Nephron progenitor cell (in vitro differentiated cells): ENCODE data around the gene CPSF2.
"Not testable (repeated sequence)": the region's sequence is repeated elsewhere in the genome, so short reads cannot be mapped to it uniquely, and the experiment has no call there.

Source experiments
- DNase-seq: peaks from one replicate; pipeline ENCODE4 v3.0.0; 2021
- H3K27ac Mint-ChIP-seq: 2 replicates; pipeline ENCODE4 v1.8.0; 2021; ENCODE audit warnings: mild to moderate bottlenecking, moderate library complexity, mixed read lengths
- H3K27me3 Mint-ChIP-seq: 2 replicates; pipeline ENCODE4 v1.8.0; 2021; ENCODE audit warnings: mild to moderate bottlenecking, low read depth, mixed read lengths; ENCODE audit not compliant: poor library complexity
- H3K36me3 Mint-ChIP-seq: 2 replicates; pipeline ENCODE4 v1.8.0; 2021; ENCODE audit warnings: low read depth, mixed read lengths
- H3K4me1 Mint-ChIP-seq: 2 replicates; pipeline ENCODE4 v1.8.0; 2021; ENCODE audit warnings: mixed read lengths
- H3K4me3 Mint-ChIP-seq: 2 replicates; pipeline ENCODE4 v1.8.0; 2021; ENCODE audit warnings: mild to moderate bottlenecking, moderate library complexity, mixed read lengths
- H3K9me3 Mint-ChIP-seq: 2 replicates; pipeline ENCODE4 v1.8.0; 2021; ENCODE audit warnings: mild to moderate bottlenecking, moderate library complexity, mixed read lengths
- CTCF ChIP-seq: fragments of 200-600 bp; sonication (generic); IDR thresholded peaks from 2 replicates; pipeline ENCODE4 v1.5.0; 2021; ENCODE audit warnings: antibody characterized with exemption

The CPSF2 gene

DNA sequence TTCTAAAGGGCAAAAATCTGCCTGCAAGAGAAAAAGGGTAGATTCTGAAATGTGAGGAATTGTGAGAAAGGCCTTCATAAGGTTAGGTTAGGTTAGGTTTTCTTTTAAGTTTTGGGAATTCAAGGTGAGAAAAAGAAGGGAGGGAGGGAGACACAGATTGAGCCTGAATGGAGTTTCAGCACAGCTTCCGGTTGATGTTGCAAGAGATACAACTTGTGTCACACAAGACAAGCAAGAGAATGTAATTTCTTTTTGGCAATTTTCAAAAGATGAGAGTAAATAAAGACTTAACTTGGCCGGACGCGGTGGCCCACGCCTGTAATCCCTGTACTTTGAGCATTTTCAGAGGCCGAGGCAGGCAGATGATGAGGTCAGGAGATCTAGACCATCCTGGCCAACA is 63.8 kb downstream of the CPSF2 start:
- Mint-ChIP-seq H3K27ac (no peak overlapping the region), H3K4me3 (no peak overlapping the region), H3K27me3 (no peaks in the 10 kb centered on the region), H3K4me1 (no peaks in the 10 kb centered on the region), H3K9me3 (peaks cover 17% of the 10 kb centered on the region), H3K36me3 (peaks cover 5% of the 10 kb centered on the region)
- no peak for DNase-seq
- TF ChIP-seq CTCF: no peak

GRCh38 chr14:92187616-92188015 is 65.8 kb downstream of the CPSF2 start:
- peaks cover 17% of the 10 kb centered on the region for H3K9me3 Mint-ChIP-seq
- not testable (repeated sequence) for H3K36me3 Mint-ChIP-seq, H3K4me3 Mint-ChIP-seq, DNase-seq, H3K27me3 Mint-ChIP-seq, H3K27ac Mint-ChIP-seq, H3K4me1 Mint-ChIP-seq

GRCh38 chr14:92190768-92191167 is 69.0 kb downstream of the CPSF2 start:
- TF ChIP-seq CTCF: no peak
- Mint-ChIP-seq H3K4me1 (no peaks in the 10 kb centered on the region), H3K27ac (no peak overlapping the region), H3K4me3 (no peak overlapping the region), H3K27me3 (no peaks in the 10 kb centered on the region), H3K9me3 (peaks cover 17% of the 10 kb centered on the region), H3K36me3 (peaks cover 5% of the 10 kb centered on the region)
- no peak for DNase-seq

DNA sequence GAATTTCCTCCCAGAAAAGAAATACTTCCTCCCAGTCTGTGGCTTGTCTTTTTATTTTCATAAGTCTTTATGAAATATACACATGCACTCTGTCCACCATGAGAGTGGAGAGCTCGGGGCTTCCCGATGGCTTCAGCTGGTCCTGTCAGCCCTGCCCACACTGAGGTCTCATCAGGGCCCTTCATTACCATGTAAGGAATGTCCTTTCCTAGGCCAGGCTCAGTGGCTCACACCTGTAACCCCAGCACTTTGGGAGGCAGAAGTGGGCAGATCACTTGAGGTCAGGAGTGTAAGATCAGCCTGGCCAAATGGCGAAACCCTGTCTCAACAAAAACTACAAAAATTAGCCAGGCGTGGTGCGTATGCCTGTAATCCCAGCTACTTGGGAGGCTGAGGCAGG is 77.0 kb downstream of the CPSF2 start:
- DNase-seq: no peak
- H3K27ac Mint-ChIP-seq: no peak overlapping the region
- peaks cover 29% of the 10 kb centered on the region for H3K27me3 Mint-ChIP-seq
- H3K4me1 Mint-ChIP-seq: peaks cover 6% of the 10 kb centered on the region
- no peak overlapping the region for H3K4me3 Mint-ChIP-seq
- no peaks in the 10 kb centered on the region for H3K9me3 Mint-ChIP-seq
- TF ChIP-seq CTCF: no peak
- H3K36me3 Mint-ChIP-seq: no peaks in the 10 kb centered on the region

GRCh38 chr14:92199763-92200162 is 78.0 kb downstream of the CPSF2 start:
- Mint-ChIP-seq H3K27ac (no peak overlapping the region), H3K36me3 (no peaks in the 10 kb centered on the region), H3K4me3 (no peak overlapping the region), H3K4me1 (peaks cover 6% of the 10 kb centered on the region), H3K9me3 (no peaks in the 10 kb centered on the region), H3K27me3 (peaks cover 33% of the 10 kb centered on the region)
- no peak for TF ChIP-seq CTCF
- no peak for DNase-seq

GRCh38 chr14:92203116-92203515 is 81.3 kb downstream of the CPSF2 start:
- H3K9me3 Mint-ChIP-seq: peaks cover 3% of the 10 kb centered on the region
- H3K27ac Mint-ChIP-seq: no peak overlapping the region
- H3K27me3 Mint-ChIP-seq: peaks cover 37% of the 10 kb centered on the region
- no peak for DNase-seq
- TF ChIP-seq CTCF: no peak
- H3K4me1 Mint-ChIP-seq: peaks cover 13% of the 10 kb centered on the region
- H3K4me3 Mint-ChIP-seq: no peak overlapping the region
- H3K36me3 Mint-ChIP-seq: no peaks in the 10 kb centered on the region
